Fibroblast of lung (primary cell): ENCODE measurements around the gene RAB37. TPM values are rescaled to one million over a fixed set of nuclear protein-coding genes. Genes with fewer than 3 reads are reported as not detected.

ENCODE experiments used
- DNase-seq, 2 donors: peaks; one replicate each; pipeline versions ENCODE4 v3.0.0 to v3.0.0-alpha.2; 2010; ENCODE audit warnings: low read depth in 2 of 2
- H2AFZ ChIP-seq: 2 replicates; pipeline ENCODE4 v1.5.1; 2012; ENCODE audit warnings: low read length, control low read depth, inconsistent platforms
- H3K27ac ChIP-seq: 2 replicates; pipeline ENCODE4 v1.5.1; 2011; ENCODE audit warnings: low read length, control low read depth; ENCODE audit not compliant: insufficient read depth
- H3K27me3 ChIP-seq: 2 replicates; pipeline ENCODE4 v1.5.1; 2011; ENCODE audit warnings: mild to moderate bottlenecking, low read length; ENCODE audit not compliant: control insufficient read depth, insufficient read depth
- H3K36me3 ChIP-seq: 2 replicates; pipeline ENCODE4 v1.5.1; 2011; ENCODE audit warnings: low read length; ENCODE audit not compliant: control insufficient read depth, insufficient read depth
- H3K4me1 ChIP-seq: 2 replicates; pipeline ENCODE4 v1.5.1; 2011; ENCODE audit warnings: low read length; ENCODE audit not compliant: control insufficient read depth, insufficient read depth; ENCODE audit errors: extremely low read depth
- H3K4me2 ChIP-seq: 2 replicates; pipeline ENCODE4 v1.5.1; 2011; ENCODE audit warnings: low read length, control low read depth; ENCODE audit not compliant: insufficient read depth; ENCODE audit errors: extremely low read depth
- H3K4me3 ChIP-seq, 4 experiments: fragments of 200-600 bp in 1 of 4; sonication (generic) in 1 of 4; replicated peaks in 1 of 4; 2 replicates each; pipeline ENCODE4 v1.5.1; 2011 to 2016; ENCODE audit warnings: low read length in 4 of 4, low read depth in 3 of 4, mild to moderate bottlenecking in 3 of 4, control low read depth in 2 of 4, inconsistent platforms in 1 of 4, mixed read lengths in 1 of 4; ENCODE audit not compliant: insufficient read depth in 1 of 4; ENCODE audit errors: control extremely low read depth in 1 of 4
- H3K79me2 ChIP-seq: 2 replicates; pipeline ENCODE4 v1.5.1; 2012; ENCODE audit warnings: mild to moderate bottlenecking, low read length, inconsistent platforms; ENCODE audit not compliant: control insufficient read depth, insufficient read depth
- H3K9ac ChIP-seq: 2 replicates; pipeline ENCODE4 v1.5.1; 2011; ENCODE audit warnings: mild to moderate bottlenecking, low read length, control low read depth; ENCODE audit not compliant: insufficient read depth
- H3K9me3 ChIP-seq: 2 replicates; pipeline ENCODE4 v1.5.1; 2012; ENCODE audit warnings: low read depth, low read length; ENCODE audit not compliant: control insufficient read depth, insufficient read depth
- H4K20me1 ChIP-seq: 2 replicates; pipeline ENCODE4 v1.5.1; 2011; ENCODE audit warnings: low read length; ENCODE audit not compliant: control insufficient read depth, insufficient read depth; ENCODE audit errors: extremely low read depth
- EZH2 ChIP-seq: IDR thresholded peaks from 2 replicates; pipeline ENCODE4 v1.5.1; 2012; ENCODE audit warnings: low read length, control low read depth, mild to moderate bottlenecking; ENCODE audit errors: missing control alignments
- polyA plus RNA-seq, 2 donors: library from polyadenylated mRNA; depleted of rRNA in 1 of 2; stranded (reverse) in 1 of 2; unstranded in 1 of 2; fragments of >200 nt; gene quantifications; 2 replicates each; pipeline ENCODE4 v1.2.1, GENCODE V29; 2011 to 2012; ENCODE audit warnings: missing spikeins in 1 of 2
- total RNA-seq: library from RNA; depleted of rRNA; stranded (reverse); fragments of >200 nt; gene quantifications from 2 replicates; pipeline ENCODE4 v1.2.1, GENCODE V29; 2014
- TF ChIP-seq, protein P1 (sequence below), 2 donors: IDR thresholded peaks in 1 of 2; conservative IDR thresholded peaks in 1 of 2; 1 replicate in 1 of 2; 2 replicates in 1 of 2; pipeline ENCODE4 v1.5.1; 2011 to 2012; ENCODE audit warnings: low read length in 2 of 2, control low read depth in 1 of 2, inconsistent platforms in 1 of 2, low read depth in 1 of 2, mild to moderate bottlenecking in 1 of 2

The RAB37 gene
- total and polyA plus RNA-seq, 2 donors (not counting 1 experiment from before 2014, with no cell fraction given): 0.65 to 0.66 TPM

GRCh38 chr17:74780443-74781238, 43.6 kb downstream of the RAB37 start:
- H3K27me3 ChIP-seq: no peaks in the 10 kb centered on the region
- H3K4me1 ChIP-seq: peaks cover 2% of the 10 kb centered on the region
- H3K36me3 ChIP-seq: no peaks in the 10 kb centered on the region
- TF ChIP-seq EZH2: no peak
- TF ChIP-seq, protein P1, sequence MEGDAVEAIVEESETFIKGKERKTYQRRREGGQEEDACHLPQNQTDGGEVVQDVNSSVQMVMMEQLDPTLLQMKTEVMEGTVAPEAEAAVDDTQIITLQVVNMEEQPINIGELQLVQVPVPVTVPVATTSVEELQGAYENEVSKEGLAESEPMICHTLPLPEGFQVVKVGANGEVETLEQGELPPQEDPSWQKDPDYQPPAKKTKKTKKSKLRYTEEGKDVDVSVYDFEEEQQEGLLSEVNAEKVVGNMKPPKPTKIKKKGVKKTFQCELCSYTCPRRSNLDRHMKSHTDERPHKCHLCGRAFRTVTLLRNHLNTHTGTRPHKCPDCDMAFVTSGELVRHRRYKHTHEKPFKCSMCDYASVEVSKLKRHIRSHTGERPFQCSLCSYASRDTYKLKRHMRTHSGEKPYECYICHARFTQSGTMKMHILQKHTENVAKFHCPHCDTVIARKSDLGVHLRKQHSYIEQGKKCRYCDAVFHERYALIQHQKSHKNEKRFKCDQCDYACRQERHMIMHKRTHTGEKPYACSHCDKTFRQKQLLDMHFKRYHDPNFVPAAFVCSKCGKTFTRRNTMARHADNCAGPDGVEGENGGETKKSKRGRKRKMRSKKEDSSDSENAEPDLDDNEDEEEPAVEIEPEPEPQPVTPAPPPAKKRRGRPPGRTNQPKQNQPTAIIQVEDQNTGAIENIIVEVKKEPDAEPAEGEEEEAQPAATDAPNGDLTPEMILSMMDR (conservative IDR thresholded peaks at IDR 0.05 in 1 of 2, IDR thresholded peaks at IDR 0.05 in 1 of 2; ENCODE audit: low read depth in 1 of 2, low read length in 2 of 2): peak; percentile 4 to 26
- H2AFZ ChIP-seq: no peak overlapping the region
- DNase-seq: peak in 1 of 2 donors; percentile 21
- no peak overlapping the region for H3K9ac ChIP-seq
- no peak overlapping the region for H3K4me3 ChIP-seq
- no peaks in the 10 kb centered on the region for H3K9me3 ChIP-seq
- H4K20me1 ChIP-seq: no peaks in the 10 kb centered on the region
- H3K79me2 ChIP-seq: peaks cover 12% of the 10 kb centered on the region
- no peak overlapping the region for H3K4me2 ChIP-seq
- H3K27ac ChIP-seq: no peak overlapping the region

DNA sequence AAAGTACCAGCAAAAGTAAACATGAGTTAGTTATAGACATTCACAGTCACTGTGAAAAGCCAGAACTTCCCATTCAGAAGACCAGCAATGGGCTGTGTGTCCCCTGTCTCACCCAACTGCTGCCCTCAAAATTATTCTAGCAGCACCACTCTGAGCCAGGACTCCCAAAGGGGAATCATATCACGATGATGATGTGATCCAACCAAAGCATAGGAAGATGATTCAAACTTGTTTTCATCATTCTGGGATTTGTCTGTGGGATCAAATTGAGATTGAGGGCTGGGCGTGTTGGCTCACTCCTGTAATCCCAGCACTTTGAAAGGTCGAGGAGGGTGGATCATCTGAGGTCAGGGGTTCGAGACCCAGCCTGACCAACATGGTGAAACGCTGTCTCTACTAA, 45.5 kb downstream of the RAB37 start:
- no peaks in the 10 kb centered on the region for H4K20me1 ChIP-seq
- no peak overlapping the region for H3K4me2 ChIP-seq
- DNase-seq: no peak
- H3K27ac ChIP-seq: no peak overlapping the region
- no peak overlapping the region for H3K9ac ChIP-seq
- H3K9me3 ChIP-seq: no peaks in the 10 kb centered on the region
- no peaks in the 10 kb centered on the region for H3K36me3 ChIP-seq
- H3K4me1 ChIP-seq: no peaks in the 10 kb centered on the region
- no peak for TF ChIP-seq EZH2
- TF ChIP-seq, protein P1 (conservative IDR thresholded peaks at IDR 0.05 in 1 of 2, IDR thresholded peaks at IDR 0.05 in 1 of 2; ENCODE audit: low read depth in 1 of 2, low read length in 2 of 2): no peak
- no peaks in the 10 kb centered on the region for H3K27me3 ChIP-seq
- no peak overlapping the region for H3K4me3 ChIP-seq
- H2AFZ ChIP-seq: no peak overlapping the region
- H3K79me2 ChIP-seq: no peaks in the 10 kb centered on the region

- Histone ChIP-seq H3K79me2 (no peaks in the 10 kb centered on the region), H3K27me3 (no peaks in the 10 kb centered on the region), H2AFZ (no peak overlapping the region), H3K36me3 (peaks cover 3% of the 10 kb centered on the region), H3K4me2 (no peak overlapping the region), H3K9me3 (no peaks in the 10 kb centered on the region), H4K20me1 (no peaks in the 10 kb centered on the region), H3K9ac (no peak overlapping the region), H3K4me1 (no peaks in the 10 kb centered on the region), H3K27ac (no peak overlapping the region), H3K4me3 (no peak overlapping the region)
- no peak for DNase-seq
- TF ChIP-seq, protein P1 (conservative IDR thresholded peaks at IDR 0.05 in 1 of 2, IDR thresholded peaks at IDR 0.05 in 1 of 2; ENCODE audit: low read depth in 1 of 2, low read length in 2 of 2): no peak
- TF ChIP-seq EZH2: no peak
Observed at GRCh38 chr17:74784125-74784810, 47.2 kb downstream of the RAB37 start.
